A549 treated with GW870086 at 1 μM for 4 hours (cell line): ENCODE data around the gene SACS. TPM values are rescaled to one million over a fixed set of nuclear protein-coding genes. Genes with fewer than 3 reads are reported as not detected.

ENCODE experiments used
- total RNA-seq: library from RNA; stranded (reverse); fragments of 200-300 nt; extraction: Qiagen RNA extraction; gene quantifications from 5 replicates; pipeline ENCODE4 v1.2.3, GENCODE V29; 2022; ENCODE audit warnings: low read depth

The SACS gene
- 8.6 to 15.2 TPM (median 12.2 TPM) in 5 replicates for total RNA-seq

GRCh38 chr13:23433171-23434153, at the start of gene SACS:
Gene SACS, minus strand, starts transcription at chr13:23433702. Its CDS starts 22,463 bp downstream, at chr13:23411239.

Other genes with a start within 250 kb of the SACS start
- gene TNFRSF19, start 136.7 kb upstream of the SACS start, total RNA-seq = 3.3 to 5.2 TPM (median 4.7 TPM) in 5 replicates